Activated B cell treated with CpG ODN at 0.5 μM for 24 hours (primary cell): ENCODE data around the gene PCNX4. TPM values are rescaled to one million over a fixed set of nuclear protein-coding genes. Genes with fewer than 3 reads are reported as not detected.
A peak's percentile ranks its signal among the peaks of the same experiment; 100 is the strongest.

Experiments used
- ATAC-seq: fragments of 200-7000 bp; cut with Tn5 transposase; one replicate; pipeline ENCODE4 v1.10.0; 2021; ENCODE audit warnings: low read depth, mild to moderate bottlenecking, moderate library complexity
- CTCF ChIA-PET: fragments of 350-600 bp; sonication (Branson Sonifier 250); formaldehyde crosslinking; loops from one replicate; lab custom pipeline; 2021; ENCODE audit warnings: antibody characterized with exemption; lab: Charles Lee
- POLR2A ChIA-PET: fragments of 350-600 bp; sonication (Branson Sonifier 250); formaldehyde crosslinking; loops from one replicate; lab custom pipeline; 2021; ENCODE audit warnings: antibody characterized with exemption; lab: Charles Lee
- DNase-seq: peaks from one replicate; pipeline ENCODE4 v3.0.0; 2022
- H3K27ac Mint-ChIP-seq: one replicate; pipeline ENCODE4 v1.8.0; 2020; ENCODE audit warnings: mixed read lengths
- H3K27me3 Mint-ChIP-seq: one replicate; pipeline ENCODE4 v1.8.0; 2021; ENCODE audit warnings: mixed read lengths
- H3K36me3 Mint-ChIP-seq: one replicate; pipeline ENCODE4 v1.8.0; 2021; ENCODE audit warnings: low read depth, mixed read lengths
- H3K4me1 Mint-ChIP-seq: one replicate; pipeline ENCODE4 v1.8.0; 2021; ENCODE audit warnings: mixed read lengths
- H3K4me3 Mint-ChIP-seq: one replicate; pipeline ENCODE4 v1.8.0; 2020; ENCODE audit warnings: mild to moderate bottlenecking, mixed read lengths
- H3K9me3 Mint-ChIP-seq: one replicate; pipeline ENCODE4 v1.8.0; 2020; ENCODE audit warnings: mixed read lengths
- CTCF ChIP-seq: fragments of 200-600 bp; IDR thresholded peaks from one replicate; pipeline ENCODE4 v1.8.0; 2022; ENCODE audit warnings: antibody characterized with exemption, mild to moderate bottlenecking
- intact Hi-C: fragments of 100-400 bp; cut with micrococcal nuclease; formaldehyde crosslinking; loops from one replicate; pipeline ENCODE4 v1.15.1; 2024
- total RNA-seq: library from RNA; stranded (reverse); gene quantifications from 2 replicates; pipeline ENCODE4 v1.2.3, GENCODE V29; 2022

Gene PCNX4
- total RNA-seq, 1 donor from 2014 or later: 41.4 TPM

GRCh38 chr14:60064491-60065072, 27.1 kb upstream of the PCNX4 start:
- ATAC-seq (peak; percentile 57), DNase-seq (no peak)
- H3K36me3 Mint-ChIP-seq: no peaks in the 10 kb centered on the region
- H3K27me3 Mint-ChIP-seq: peaks cover 4% of the 10 kb centered on the region
- peak; percentile 54 for TF ChIP-seq CTCF
- no peak overlapping the region for H3K4me3 Mint-ChIP-seq
- H3K9me3 Mint-ChIP-seq: no peaks in the 10 kb centered on the region
- H3K4me1 Mint-ChIP-seq: no peaks in the 10 kb centered on the region
- ChIA-PET CTCF (interaction anchor here (1.5 to 5.5 kb wide), 3 partner anchors 101 to 120 kb away, joined by 3 to 92 read pairs (median 9); partner anchors contain the start of gene DHRS7), POLR2A (interaction anchor here (1.2 kb wide), 1 partner anchor 184 kb away, joined by 4 read pairs; the partner anchor contains the start of gene PPM1A)
- intact Hi-C loops: loop anchor here (1.0 to 2.0 kb wide), 6 partner anchors 26 to 494 kb away; partner anchors contain the start of genes DHRS7 and PCNX4
- no peak overlapping the region for H3K27ac Mint-ChIP-seq

- H3K27me3 Mint-ChIP-seq: no peaks in the 10 kb centered on the region
- ATAC-seq: no peak
These were observed 23.8 kb upstream of the PCNX4 start for GRCh38 chr14:60067882-60068281.

GRCh38 chr14:60079723-60080122, 12.0 kb upstream of the PCNX4 start:
- no peaks in the 10 kb centered on the region for H3K4me1 Mint-ChIP-seq
- peaks cover 18% of the 10 kb centered on the region for H3K27me3 Mint-ChIP-seq
- no peak for TF ChIP-seq CTCF
- DNase-seq (no peak), ATAC-seq (no peak)
- H3K36me3 Mint-ChIP-seq: no peaks in the 10 kb centered on the region
- no peak overlapping the region for H3K27ac Mint-ChIP-seq
- peaks cover 6% of the 10 kb centered on the region for H3K9me3 Mint-ChIP-seq
- intact Hi-C loops: no loop called here
- ChIA-PET CTCF (no interaction called here), POLR2A (no interaction called here)
- H3K4me3 Mint-ChIP-seq: no peak overlapping the region

More at GRCh38 chr14:60067882-60068281, 23.8 kb upstream of the PCNX4 start:
- no peaks in the 10 kb centered on the region for H3K9me3 Mint-ChIP-seq
- H3K36me3 Mint-ChIP-seq: no peaks in the 10 kb centered on the region
- intact Hi-C loops: no loop called here
- TF ChIP-seq CTCF: no peak
- no peak overlapping the region for H3K4me3 Mint-ChIP-seq
- H3K27ac Mint-ChIP-seq: no peak overlapping the region
- CTCF ChIA-PET: interaction anchor here (5.5 kb wide), 1 partner anchor 117 kb away, joined by 92 read pairs; no protein-coding TSS in a partner anchor
- H3K4me1 Mint-ChIP-seq: no peaks in the 10 kb centered on the region
- POLR2A ChIA-PET: no interaction called here
- DNase-seq: no peak

GRCh38 chr14:60085085-60085484, 6.6 kb upstream of the PCNX4 start:
- intact Hi-C loops: no loop called here
- POLR2A ChIA-PET: no interaction called here
- Mint-ChIP-seq H3K36me3 (no peaks in the 10 kb centered on the region), H3K4me3 (no peak overlapping the region), H3K4me1 (no peaks in the 10 kb centered on the region), H3K9me3 (no peaks in the 10 kb centered on the region), H3K27me3 (peaks cover 4% of the 10 kb centered on the region), H3K27ac (no peak overlapping the region)
- DNase-seq: no peak
- no peak for TF ChIP-seq CTCF
- CTCF ChIA-PET: no interaction called here
- no peak for ATAC-seq

DNA sequence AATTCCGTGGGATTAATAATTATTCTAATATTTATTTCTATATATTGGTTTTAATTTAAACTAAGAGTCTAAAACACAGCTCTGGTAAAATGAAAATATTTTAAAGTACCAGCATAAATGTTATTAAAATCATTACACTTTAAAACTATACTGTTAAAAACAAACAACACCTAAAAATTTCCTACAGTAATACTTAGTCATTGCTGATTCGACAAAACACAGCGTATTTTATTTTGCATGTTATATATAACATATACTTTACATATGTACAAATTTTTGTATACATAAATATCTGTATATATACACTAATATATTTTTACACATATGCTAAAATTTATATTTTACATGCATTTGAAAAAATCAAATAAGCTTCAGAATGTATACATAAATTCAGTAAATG, 6.0 kb upstream of the PCNX4 start:
- H3K36me3 Mint-ChIP-seq: no peaks in the 10 kb centered on the region
- no peaks in the 10 kb centered on the region for H3K9me3 Mint-ChIP-seq
- DNase-seq: no peak
- H3K27me3 Mint-ChIP-seq: peaks cover 4% of the 10 kb centered on the region
- no peak overlapping the region for H3K27ac Mint-ChIP-seq
- CTCF ChIA-PET: no interaction called here
- POLR2A ChIA-PET: no interaction called here
- intact Hi-C loops: no loop called here
- no peak overlapping the region for H3K4me3 Mint-ChIP-seq
- TF ChIP-seq CTCF: no peak
- H3K4me1 Mint-ChIP-seq: peaks cover 2% of the 10 kb centered on the region
- no peak for ATAC-seq
